ENCODE results near the gene AMOTL2. TPM values are rescaled to one million over a fixed set of nuclear protein-coding genes. Genes with fewer than 3 reads are reported as not detected.
A peak's percentile ranks its signal among the peaks of the same experiment; 100 is the strongest.

The AMOTL2 gene
- total RNA-seq, 1 donor from 2014 or later: 98.2 TPM

GRCh38 chr3:134336587-134336986 is 37.7 kb downstream of the AMOTL2 start:
- no peak for DNase-seq (ENCODE audit: low read depth in 2 of 2)

- DNase-seq (ENCODE audit: low read depth in 2 of 2): no peak
These were observed 39.4 kb downstream of the AMOTL2 start for GRCh38 chr3:134334901-134335280.

GRCh38 chr3:134334231-134334900 is 39.9 kb downstream of the AMOTL2 start:
- no peak for DNase-seq (ENCODE audit: low read depth in 2 of 2)

GRCh38 chr3:134333522-134334181 is 40.6 kb downstream of the AMOTL2 start:
- no peak for DNase-seq (ENCODE audit: low read depth in 2 of 2)

GRCh38 chr3:134332344-134332743 is 41.9 kb downstream of the AMOTL2 start:
- no peak for DNase-seq (ENCODE audit: low read depth in 2 of 2)

GRCh38 chr3:134331811-134332199 is 42.4 kb downstream of the AMOTL2 start:
- DNase-seq (ENCODE audit: low read depth in 2 of 2): no peak

- no peak for DNase-seq (ENCODE audit: low read depth in 2 of 2)
These were observed 43.1 kb downstream of the AMOTL2 start for GRCh38 chr3:134330883-134331810.

- DNase-seq (ENCODE audit: low read depth in 2 of 2): no peak
These were observed 45.4 kb downstream of the AMOTL2 start for GRCh38 chr3:134328846-134329245.

- no peak for DNase-seq (ENCODE audit: low read depth in 2 of 2)
These were observed 46.1 kb downstream of the AMOTL2 start for GRCh38 chr3:134328147-134328591.

GRCh38 chr3:134327594-134327975 is 46.7 kb downstream of the AMOTL2 start:
- peak in 1 of 2 donors; percentile 70 for DNase-seq (ENCODE audit: low read depth in 2 of 2)

GRCh38 chr3:134326760-134327593 is 47.3 kb downstream of the AMOTL2 start:
- peak; percentile 73 to 77 for DNase-seq (ENCODE audit: low read depth in 2 of 2)

GRCh38 chr3:134326126-134326525 is 48.1 kb downstream of the AMOTL2 start:
- DNase-seq (ENCODE audit: low read depth in 2 of 2): peak in 1 of 2 donors; percentile 31

- no peak for DNase-seq (ENCODE audit: low read depth in 2 of 2)
These were observed 48.5 kb downstream of the AMOTL2 start for GRCh38 chr3:134325706-134326105.

- no peak for DNase-seq (ENCODE audit: low read depth in 2 of 2)
These were observed 49.1 kb downstream of the AMOTL2 start for GRCh38 chr3:134325061-134325705.

- no peak for DNase-seq (ENCODE audit: low read depth in 2 of 2)
These were observed 50.0 kb downstream of the AMOTL2 start for GRCh38 chr3:134323966-134324962.

GRCh38 chr3:134322286-134322685 is 52.0 kb downstream of the AMOTL2 start:
- DNase-seq (ENCODE audit: low read depth in 2 of 2): no peak

- no peak for DNase-seq (ENCODE audit: low read depth in 2 of 2)
These were observed 53.5 kb downstream of the AMOTL2 start for GRCh38 chr3:134320749-134321148.

GRCh38 chr3:134319931-134320330 is 54.3 kb downstream of the AMOTL2 start:
- no peak for DNase-seq (ENCODE audit: low read depth in 2 of 2)

- DNase-seq (ENCODE audit: low read depth in 2 of 2): no peak
These were observed 56.1 kb downstream of the AMOTL2 start for GRCh38 chr3:134318166-134318565.
